Ramos (cell line): ENCODE measurements around the gene ZNF76.
"Not testable (repeated sequence)": the region's sequence is repeated elsewhere in the genome, so short reads cannot be mapped to it uniquely, and the experiment has no call there.

Experiments used
- in situ Hi-C: fragments of 300-500 bp; cut with MboI; formaldehyde crosslinking; loops from one replicate; pipeline ENCODE4 v1.14.3; 2022; ENCODE audit warnings: low sequenced_read_pairs; ENCODE audit not compliant: unreplicated experiment

Gene ZNF76

GRCh38 chr6:35318196-35319171, 58.9 kb downstream of the ZNF76 start:
- in situ Hi-C loops, result no loop called here

GRCh38 chr6:35319346-35320030, 60.0 kb downstream of the ZNF76 start:
- in situ Hi-C loops, result no loop called here

GRCh38 chr6:35320031-35320410, 60.5 kb downstream of the ZNF76 start:
- in situ Hi-C loops, result no loop called here

GRCh38 chr6:35321091-35321490, 61.6 kb downstream of the ZNF76 start:
- in situ Hi-C loops, result no loop called here

GRCh38 chr6:35327349-35328027, 68.0 kb downstream of the ZNF76 start:
- in situ Hi-C loops, result no loop called here

- in situ Hi-C loops, result no loop called here
Measured at GRCh38 chr6:35328108-35328723, 68.7 kb downstream of the ZNF76 start.

GRCh38 chr6:35328965-35329364, 69.4 kb downstream of the ZNF76 start:
- in situ Hi-C loops, result not testable (repeated sequence)

- in situ Hi-C loops, result no loop called here
Measured at GRCh38 chr6:35330541-35331119, 71.1 kb downstream of the ZNF76 start.

- in situ Hi-C loops, result not testable (repeated sequence)
Measured at GRCh38 chr6:35332074-35332887, 72.7 kb downstream of the ZNF76 start.

- in situ Hi-C loops, result loop anchor here (5.0 kb wide), 1 partner anchor 126 kb away; the partner anchor contains the start of gene RPL10A
Measured at GRCh38 chr6:35341557-35341956, 82.0 kb downstream of the ZNF76 start.

GRCh38 chr6:35342258-35343091, 82.9 kb downstream of the ZNF76 start, which contains the start of gene PPARD:
TSS of gene PPARD (plus strand) at chr6:35342558. CDS start at chr6:35411088, 68,530 bp downstream.
- in situ Hi-C loops, result loop anchor here (5.0 kb wide), 1 partner anchor 125 kb away; the partner anchor contains the start of gene RPL10A

GRCh38 chr6:35343092-35343834, 83.7 kb downstream of the ZNF76 start:
- in situ Hi-C loops, result loop anchor here (5.0 kb wide), 1 partner anchor 124 kb away; the partner anchor contains the start of gene RPL10A

- in situ Hi-C loops, result loop anchor here (5.0 kb wide), 1 partner anchor 123 kb away; the partner anchor contains the start of gene RPL10A
Measured at GRCh38 chr6:35343835-35344550, 84.5 kb downstream of the ZNF76 start.
